ENCODE results near the gene PSMB11. TPM values are rescaled to one million over a fixed set of nuclear protein-coding genes. Genes with fewer than 3 reads are reported as not detected.

Gene PSMB11
- total and polyA plus RNA-seq, 10 of the 15 experiments (the other 5 are each of a cell fraction or from before 2014, with no cell fraction given): not detected

DNA sequence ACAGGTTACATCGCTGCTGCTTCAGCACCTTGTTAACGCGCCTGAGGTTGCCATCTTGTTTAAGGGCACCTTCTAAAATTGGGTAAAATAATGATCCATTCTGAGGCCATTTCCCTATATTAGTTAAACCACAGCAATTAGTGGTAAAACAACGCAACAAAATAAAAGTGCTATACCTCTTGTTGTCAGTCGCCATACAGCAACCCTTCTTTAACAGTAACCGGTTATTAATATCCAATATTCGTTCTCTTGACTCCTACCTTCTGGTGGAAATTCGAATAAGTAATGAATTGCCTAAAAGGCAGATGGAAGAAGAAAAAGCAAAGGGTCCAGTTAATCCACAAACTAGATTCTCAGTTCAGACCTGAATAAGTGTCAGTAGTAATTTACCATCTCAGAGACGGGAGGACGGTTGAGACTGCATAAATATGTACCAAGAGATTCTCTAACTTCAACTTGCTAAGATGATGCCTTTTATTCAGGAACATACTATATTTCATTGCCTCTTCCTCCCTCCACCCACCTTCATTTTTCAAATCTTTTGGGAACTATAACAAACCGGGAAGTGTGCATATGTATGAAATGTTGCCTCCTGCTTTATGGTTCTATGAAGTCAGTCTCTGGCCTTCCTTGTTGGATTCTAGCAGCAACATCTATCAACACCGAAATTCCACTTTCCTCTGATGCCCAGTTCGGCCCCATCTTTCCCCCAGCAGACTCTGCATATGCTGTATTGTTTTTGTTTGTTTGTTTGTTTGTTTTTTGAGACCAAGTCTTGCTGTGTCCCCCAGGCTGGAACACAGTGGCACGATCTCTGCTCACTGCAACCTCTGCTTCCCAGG, 6.5 kb upstream of the PSMB11 start (continued):
- peak; percentile 36; the same call in 1 of the 2 replicates for TF ChIP-seq MTA2 (IDR thresholded peaks at IDR 0.05; ENCODE audit: low read depth)
- TF ChIP-seq TCF7 (IDR thresholded peaks at IDR 0.05; ENCODE audit: borderline replicate concordance): no peak
- TF ChIP-seq BHLHE40 (IDR thresholded peaks at IDR 0.05; ENCODE audit: borderline replicate concordance in 1 of 2, low read depth in 2 of 2, low read length in 1 of 2): no peak
- no peak for TF ChIP-seq EP300 (IDR thresholded peaks at IDR 0.05; ENCODE audit: borderline replicate concordance in 1 of 2, control insufficient read depth in 1 of 2, low read depth in 2 of 2, low read length in 2 of 2)
- no peak for TF ChIP-seq ZNF217 (IDR thresholded peaks at IDR 0.05)
- TF ChIP-seq HDGF (IDR thresholded peaks at IDR 0.05): 0 out of 2 replicates have a peak, but pooled peaks have one; percentile 3
- no peak for TF ChIP-seq TAF1 (IDR thresholded peaks at IDR 0.05; ENCODE audit: borderline replicate concordance, low read depth, low read length)
- TF ChIP-seq NR2F1 (conservative IDR thresholded peaks at IDR 0.05): no peak
- TF ChIP-seq JUNB (IDR thresholded peaks at IDR 0.05): no peak

DNA sequence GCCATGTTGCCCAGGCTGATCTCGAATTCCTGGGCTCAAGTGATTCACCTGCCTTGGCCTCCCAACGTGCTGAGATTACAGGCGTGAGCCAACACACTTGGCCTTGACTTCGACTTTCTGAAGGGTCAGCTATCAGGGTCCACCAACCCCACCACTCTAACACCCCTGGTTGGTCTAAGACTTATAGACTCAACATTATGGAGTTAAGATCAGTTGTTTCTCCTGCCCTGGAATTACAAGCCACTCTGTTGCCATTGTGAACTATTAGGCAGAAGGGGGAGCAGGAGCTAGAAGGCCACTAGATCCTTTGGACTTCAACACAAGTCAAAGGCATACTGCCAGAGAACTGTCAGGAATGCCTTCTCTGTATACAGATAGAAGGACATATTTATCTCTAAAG, 1.9 kb upstream of the PSMB11 start:
- ATAC-seq (no peak), FAIRE-seq (no peak), DNase-seq (ENCODE audit: low read depth, low spot score) (no peak)
- in situ Hi-C loops (cut with MboI) (no loop called here), intact Hi-C loops (cut with micrococcal nuclease; ENCODE audit: unreplicated experiment) (no loop called here)
- H3K9ac ChIP-seq (ENCODE audit: control insufficient read depth, insufficient read depth, low read length): no peak overlapping the region
- no peak overlapping the region for H2AFZ ChIP-seq (ENCODE audit: control insufficient read depth, low read depth, low read length)
- ChIA-PET POLR2A (interaction anchor here (1.2 kb wide), 1 partner anchor 13 kb away, joined by 6 read pairs; no protein-coding TSS in a partner anchor), RAD21 (ENCODE audit: unreplicated experiment) (interaction anchor here (1.4 kb wide), 1 partner anchor 15 kb away, joined by 3 read pairs; no protein-coding TSS in a partner anchor), SMC1A (ENCODE audit: uncharacterized antibody, unreplicated experiment) (interaction anchor here (0.6 to 2.0 kb wide), 4 partner anchors 16 to 47 kb away, joined by 3 to 5 read pairs (median 4); no protein-coding TSS in a partner anchor), CTCF (interaction anchor here (0.6 to 3.2 kb wide), 8 partner anchors 12 to 76 kb away, joined by 3 to 14 read pairs (median 4); no protein-coding TSS in a partner anchor)
- WGBS (ENCODE audit: insufficient coverage, insufficient replicate concordance, low lambda C conversion rate, missing lambda C conversion rate): 45% methylated on average over 4 of the region's 4 CpGs
- no peaks in the 10 kb centered on the region for H3K9me3 ChIP-seq (replicated peaks; ENCODE audit: control insufficient read depth, insufficient read depth, low read length)
- H3K36me3 ChIP-seq (ENCODE audit: control insufficient read depth in 2 of 2, insufficient read depth in 2 of 2, low read length in 1 of 2): no peaks in the 10 kb centered on the region
- no peaks in the 10 kb centered on the region for H3K4me1 ChIP-seq (ENCODE audit: control insufficient read depth, insufficient read depth, low read length)
- H3K27me3 ChIP-seq (replicated peaks in 1 of 2; ENCODE audit: control insufficient read depth in 2 of 2, insufficient read depth in 2 of 2, low read length in 1 of 2): no peaks in the 10 kb centered on the region; a peak in 2 of 4 replicates
- no peaks in the 10 kb centered on the region for H3K79me2 ChIP-seq (ENCODE audit: control insufficient read depth, insufficient read depth, low read length)
- no peak overlapping the region for H3K27ac ChIP-seq (ENCODE audit: control insufficient read depth, insufficient read depth)
- no peaks in the 10 kb centered on the region for H4K20me1 ChIP-seq (ENCODE audit: control insufficient read depth, insufficient read depth)
- H3K4me2 ChIP-seq (ENCODE audit: control insufficient read depth, insufficient read depth): no peak overlapping the region
- BruUV-seq (replicated peaks): no TSS peak
- no peak overlapping the region for H3K4me3 ChIP-seq
- TF ChIP-seq ZZZ3 (IDR thresholded peaks at IDR 0.05; ENCODE audit: control insufficient read depth, insufficient read length, low read depth): no peak
- no peak for TF ChIP-seq POU2F2 (IDR thresholded peaks at IDR 0.05; ENCODE audit: borderline replicate concordance, low read depth, low read length)
- no peak for TF ChIP-seq MLLT1 (IDR thresholded peaks at IDR 0.05)
- no peak for TF ChIP-seq CHD4 (IDR thresholded peaks at IDR 0.05)
- no peak for TF ChIP-seq SIX5 (IDR thresholded peaks at IDR 0.05; ENCODE audit: low read depth, low read length, severe bottlenecking)
- no peak for TF ChIP-seq RCOR1 (conservative IDR thresholded peaks at IDR 0.05; ENCODE audit: low read depth, low read length)
- TF ChIP-seq RAD21 (IDR thresholded peaks at IDR 0.05; ENCODE audit: insufficient read depth, low read depth, low read length): no peak
- TF ChIP-seq KAT2A (conservative IDR thresholded peaks at IDR 0.05; ENCODE audit: control insufficient read depth, low read depth, low read length): no peak
- no peak for TF ChIP-seq MEF2A (IDR thresholded peaks at IDR 0.05; ENCODE audit: insufficient read depth, low read depth, low read length)
